Regular cardiac myocyte (primary cell): ENCODE measurements around the gene DHRS3. TPM values are rescaled to one million over a fixed set of nuclear protein-coding genes. Genes with fewer than 3 reads are reported as not detected.

Experiments
- total RNA-seq: library from RNA; depleted of rRNA; stranded (reverse); fragments of >200 nt; gene quantifications from 2 replicates; pipeline ENCODE4 v1.2.3, GENCODE V29; 2014

Gene DHRS3
- 179 and 234 TPM in 2 replicates for total RNA-seq

GRCh38 chr1:12617901-12618660 is at the start of gene DHRS3:
DHRS3 (minus strand) TSS chr1:12618210; CDS start chr1:12617348, 862 bp downstream.

GRCh38 chr1:12643785-12644184 is 25.8 kb upstream of the DHRS3 start, which contains the start of gene AADACL4:
AADACL4 (plus strand) TSS chr1:12644085; CDS start chr1:12644547, 462 bp downstream.

Other genes starting within 250 kb of the DHRS3 start
- gene AADACL4, start 25.9 kb upstream of the DHRS3 start, total RNA-seq = under 0.01 TPM in 1 of 2 replicates, not detected in the other
- gene AADACL3, start 97.9 kb upstream of the DHRS3 start, total RNA-seq = not detected in 2 replicates
- gene CFAP107, start 128.0 kb upstream of the DHRS3 start, total RNA-seq = not detected in 2 replicates
- not detected in 2 replicates for gene PRAMEF12, start 155.5 kb upstream of the DHRS3 start, total RNA-seq
- not detected in 2 replicates for gene PRAMEF1, start 173.2 kb upstream of the DHRS3 start, total RNA-seq
- not detected in 2 replicates for gene PRAMEF11, start 213.2 kb upstream of the DHRS3 start, total RNA-seq
- gene HNRNPCL1, start 230.5 kb upstream of the DHRS3 start, total RNA-seq = not detected in 2 replicates
- not detected in 2 replicates for gene PRAMEF2, start 238.9 kb upstream of the DHRS3 start, total RNA-seq